Activated B cell treated with CpG ODN at 0.5 μM for 24 hours (primary cell): Measurements from ENCODE around the gene WDR54. TPM values are rescaled to one million over a fixed set of nuclear protein-coding genes. Genes with fewer than 3 reads are reported as not detected.

Experiments used
- ATAC-seq: fragments of 200-7000 bp; cut with Tn5 transposase; one replicate; pipeline ENCODE4 v1.10.0; 2021; ENCODE audit warnings: low read depth, mild to moderate bottlenecking, moderate library complexity
- CTCF ChIA-PET: fragments of 350-600 bp; sonication (Branson Sonifier 250); formaldehyde crosslinking; loops from one replicate; lab custom pipeline; 2021; ENCODE audit warnings: antibody characterized with exemption; lab: Charles Lee
- POLR2A ChIA-PET: fragments of 350-600 bp; sonication (Branson Sonifier 250); formaldehyde crosslinking; loops from one replicate; lab custom pipeline; 2021; ENCODE audit warnings: antibody characterized with exemption; lab: Charles Lee
- DNase-seq: peaks from one replicate; pipeline ENCODE4 v3.0.0; 2022
- H3K27ac Mint-ChIP-seq: one replicate; pipeline ENCODE4 v1.8.0; 2020; ENCODE audit warnings: mixed read lengths
- H3K27me3 Mint-ChIP-seq: one replicate; pipeline ENCODE4 v1.8.0; 2021; ENCODE audit warnings: mixed read lengths
- H3K36me3 Mint-ChIP-seq: one replicate; pipeline ENCODE4 v1.8.0; 2021; ENCODE audit warnings: low read depth, mixed read lengths
- H3K4me1 Mint-ChIP-seq: one replicate; pipeline ENCODE4 v1.8.0; 2021; ENCODE audit warnings: mixed read lengths
- H3K4me3 Mint-ChIP-seq: one replicate; pipeline ENCODE4 v1.8.0; 2020; ENCODE audit warnings: mild to moderate bottlenecking, mixed read lengths
- H3K9me3 Mint-ChIP-seq: one replicate; pipeline ENCODE4 v1.8.0; 2020; ENCODE audit warnings: mixed read lengths
- CTCF ChIP-seq: fragments of 200-600 bp; IDR thresholded peaks from one replicate; pipeline ENCODE4 v1.8.0; 2022; ENCODE audit warnings: antibody characterized with exemption, mild to moderate bottlenecking
- intact Hi-C: fragments of 100-400 bp; cut with micrococcal nuclease; formaldehyde crosslinking; loops from one replicate; pipeline ENCODE4 v1.15.1; 2024
- total RNA-seq: library from RNA; stranded (reverse); gene quantifications from 2 replicates; pipeline ENCODE4 v1.2.3, GENCODE V29; 2022

The WDR54 gene
- total RNA-seq, 1 donor from 2014 or later = 32.3 TPM

GRCh38 chr2:74383254-74383653 is 38.3 kb upstream of the WDR54 start:
- TF ChIP-seq CTCF = no peak
- no peak for DNase-seq
- H3K27ac Mint-ChIP-seq = no peak overlapping the region
- no peak for ATAC-seq
- POLR2A ChIA-PET = interaction anchor here (0.7 kb wide), 1 partner anchor 100 kb away, joined by 3 read pairs; no protein-coding TSS in a partner anchor
- H3K4me1 Mint-ChIP-seq = peaks cover 18% of the 10 kb centered on the region
- CTCF ChIA-PET = interaction anchor here (0.7 kb wide), 1 partner anchor 9 kb away, joined by 3 read pairs; no protein-coding TSS in a partner anchor
- H3K36me3 Mint-ChIP-seq = peaks cover 22% of the 10 kb centered on the region
- H3K27me3 Mint-ChIP-seq = no peaks in the 10 kb centered on the region
- intact Hi-C loops = no loop called here
- no peaks in the 10 kb centered on the region for H3K9me3 Mint-ChIP-seq
- H3K4me3 Mint-ChIP-seq = no peak overlapping the region

GRCh38 chr2:74384051-74384450 is 37.5 kb upstream of the WDR54 start:
- Mint-ChIP-seq H3K9me3 (no peaks in the 10 kb centered on the region), H3K36me3 (peaks cover 22% of the 10 kb centered on the region), H3K27ac (no peak overlapping the region), H3K4me3 (no peak overlapping the region), H3K4me1 (peaks cover 18% of the 10 kb centered on the region), H3K27me3 (no peaks in the 10 kb centered on the region)
- ChIA-PET CTCF (no interaction called here), POLR2A (no interaction called here)
- ATAC-seq = no peak
- intact Hi-C loops = no loop called here
- no peak for TF ChIP-seq CTCF
- DNase-seq = no peak

DNA sequence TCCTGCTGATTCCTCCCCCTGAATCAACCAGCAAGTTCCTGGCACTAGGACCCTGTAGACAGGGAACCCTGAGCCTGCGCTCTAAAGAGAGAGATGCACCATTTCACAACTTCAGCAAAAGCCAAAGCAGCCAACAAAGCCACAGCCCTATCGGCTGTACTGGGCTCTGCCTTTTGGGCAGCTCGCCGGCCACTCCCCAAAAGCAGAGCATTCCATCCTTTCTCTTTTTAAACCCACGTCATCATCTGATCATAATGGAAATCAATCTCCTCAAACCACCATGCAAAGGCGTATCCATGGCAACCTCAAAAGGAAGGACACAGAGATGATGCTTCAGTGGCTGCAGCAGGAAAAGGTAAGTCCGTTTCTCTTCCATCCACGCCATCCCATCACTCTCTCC is 36.1 kb upstream of the WDR54 start:
- ChIA-PET POLR2A (no interaction called here), CTCF (no interaction called here)
- H3K27ac Mint-ChIP-seq = no peak overlapping the region
- no peak for TF ChIP-seq CTCF
- intact Hi-C loops = no loop called here
- DNase-seq (no peak), ATAC-seq (no peak)
- peaks cover 20% of the 10 kb centered on the region for H3K36me3 Mint-ChIP-seq
- H3K4me1 Mint-ChIP-seq = peaks cover 12% of the 10 kb centered on the region
- no peak overlapping the region for H3K4me3 Mint-ChIP-seq
- no peaks in the 10 kb centered on the region for H3K27me3 Mint-ChIP-seq
- H3K9me3 Mint-ChIP-seq = no peaks in the 10 kb centered on the region

DNA sequence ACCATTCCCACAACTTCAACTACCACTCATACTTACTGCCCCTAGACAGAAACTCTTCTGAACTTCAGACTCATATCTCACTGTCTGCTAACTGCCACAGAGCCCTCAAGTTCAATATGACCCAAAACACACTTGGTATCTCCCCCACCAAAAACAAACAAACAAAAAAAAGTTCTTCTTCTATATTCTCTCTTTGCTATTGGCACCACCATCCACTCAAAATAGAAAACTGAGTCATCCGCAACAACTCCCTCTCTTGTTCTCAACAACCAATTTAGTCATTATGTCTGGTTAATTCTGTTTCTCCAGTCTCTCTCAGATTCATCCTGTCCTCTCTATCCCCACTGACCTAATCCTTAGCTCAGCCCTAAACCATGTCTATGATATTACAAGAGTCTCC is 34.2 kb upstream of the WDR54 start:
- ATAC-seq (no peak), DNase-seq (no peak)
- TF ChIP-seq CTCF = no peak
- no peaks in the 10 kb centered on the region for H3K27me3 Mint-ChIP-seq
- peaks cover 18% of the 10 kb centered on the region for H3K36me3 Mint-ChIP-seq
- ChIA-PET CTCF (no interaction called here), POLR2A (no interaction called here)
- H3K9me3 Mint-ChIP-seq = no peaks in the 10 kb centered on the region
- H3K27ac Mint-ChIP-seq = no peak overlapping the region
- H3K4me1 Mint-ChIP-seq = peaks cover 6% of the 10 kb centered on the region
- no peak overlapping the region for H3K4me3 Mint-ChIP-seq
- intact Hi-C loops = no loop called here

DNA sequence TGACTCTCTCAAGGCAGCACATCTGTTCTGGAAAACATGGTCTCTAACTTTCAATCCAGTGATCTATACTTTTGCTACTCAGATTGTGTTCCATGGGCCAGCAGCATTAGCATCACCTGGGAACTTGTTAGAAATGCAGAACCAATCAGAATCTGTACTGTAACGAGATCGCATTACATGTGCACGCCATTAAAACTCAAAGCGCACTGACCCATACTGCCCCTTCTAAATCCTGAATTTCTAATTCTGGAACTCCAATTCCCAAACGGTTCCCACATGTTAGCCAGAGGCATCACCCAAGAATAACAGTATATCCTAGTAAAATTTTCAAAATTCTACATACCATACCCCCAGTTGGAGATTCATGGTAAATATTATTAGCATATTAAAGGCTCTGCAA is 30.9 kb upstream of the WDR54 start:
- Mint-ChIP-seq H3K27ac (no peak overlapping the region), H3K9me3 (no peaks in the 10 kb centered on the region), H3K4me3 (peak overlapping the region; percentile 96), H3K27me3 (peaks cover 4% of the 10 kb centered on the region), H3K36me3 (peaks cover 7% of the 10 kb centered on the region), H3K4me1 (peaks cover 6% of the 10 kb centered on the region)
- intact Hi-C loops = loop anchor here (1.0 to 2.0 kb wide), 2 partner anchors 68 to 654 kb away; partner anchors contain the start of genes TPRKB and WBP1
- CTCF ChIA-PET = interaction anchor here (0.9 to 4.0 kb wide), 8 partner anchors 10 to 566 kb away, joined by 3 to 14 read pairs (median 4); partner anchors contain the start of genes DCTN1 and MRPL53
- no peak for ATAC-seq
- TF ChIP-seq CTCF = no peak
- no peak for DNase-seq
- POLR2A ChIA-PET = interaction anchor here (0.8 to 1.9 kb wide), 6 partner anchors 31 to 212 kb away, joined by 3 to 18 read pairs (median 6); partner anchors contain the start of genes AUP1, C2orf81, HTRA2 and MOB1A
